HL-60 (cell line): ENCODE results near the gene TNNC1.

Experiments
- DNase-seq, 2 experiments: peaks; one replicate each; pipeline ENCODE4 v3.0.0-alpha.2; 2010 to 2020; ENCODE audit warnings: low read depth in 1 of 2, low spot score in 1 of 2
- H3K27ac ChIP-seq: fragments of 250-450 bp; sonication (Bioruptor Pico); replicated peaks from 2 replicates; pipeline ENCODE4 v1.5.1; 2020; ENCODE audit warnings: mild to moderate bottlenecking, moderate library complexity
- H3K27me3 ChIP-seq: fragments of 250-450 bp; sonication (Bioruptor Pico); 2 replicates; pipeline ENCODE4 v1.5.1; 2021; ENCODE audit warnings: mild to moderate bottlenecking, moderate library complexity; ENCODE audit not compliant: insufficient read depth, poor library complexity, severe bottlenecking
- H3K4me3 ChIP-seq: replicated peaks from 2 replicates; pipeline ENCODE4 v1.5.1; 2011; ENCODE audit warnings: mild to moderate bottlenecking, control low read depth, low read length; ENCODE audit not compliant: insufficient read depth
- CTCF ChIP-seq: IDR thresholded peaks from one replicate; pipeline ENCODE4 v1.5.1; 2011; ENCODE audit warnings: low read length, control low read depth, inconsistent platforms; ENCODE audit not compliant: insufficient read depth
- GABPA ChIP-seq: IDR thresholded peaks from 2 replicates; pipeline ENCODE4 v1.6.1; 2012; ENCODE audit warnings: low read depth
- POLR2AphosphoS5 ChIP-seq: IDR thresholded peaks from 2 replicates; pipeline ENCODE4 v1.6.1; 2012; ENCODE audit warnings: low read depth
- REST ChIP-seq: IDR thresholded peaks from 2 replicates; pipeline ENCODE4 v1.6.1; 2012; ENCODE audit warnings: low read depth; ENCODE audit not compliant: insufficient replicate concordance
- SPI1 ChIP-seq: IDR thresholded peaks from 2 replicates; pipeline ENCODE4 v1.6.1; 2012; ENCODE audit warnings: low read depth, mild to moderate bottlenecking, borderline replicate concordance

The TNNC1 gene

GRCh38 chr3:52494886-52495495 is 41.1 kb upstream of the TNNC1 start, which contains the start of gene STAB1:
STAB1 (plus strand) TSS chr3:52495338; CDS start chr3:52495414, 76 bp downstream.
- TF ChIP-seq POLR2AphosphoS5 (no peak), SPI1 (no peak), REST (no peak), GABPA (no peak), CTCF (no peak)
- Histone ChIP-seq H3K4me3 (no peak within 1 kb of the TSS), H3K27ac (no peak within 1 kb of the TSS), H3K27me3 (no peaks in the 10 kb centered on the region)
- no peak for DNase-seq

GRCh38 chr3:52494445-52494844 is 40.6 kb upstream of the TNNC1 start:
- DNase-seq = no peak
- no peaks in the 10 kb centered on the region for H3K27me3 ChIP-seq
- TF ChIP-seq POLR2AphosphoS5 (no peak), CTCF (no peak), REST (no peak), GABPA (no peak), SPI1 (no peak)

GRCh38 chr3:52493232-52494017 is 39.6 kb upstream of the TNNC1 start:
- no peak for DNase-seq
- Histone ChIP-seq H3K4me3 (no peak overlapping the region), H3K27me3 (no peaks in the 10 kb centered on the region), H3K27ac (no peak overlapping the region)
- no peak for TF ChIP-seq SPI1
- TF ChIP-seq POLR2AphosphoS5 = 0 out of 2 replicates have a peak, but pooled peaks have one; percentile 16

More at GRCh38 chr3:52494445-52494844, 40.6 kb upstream of the TNNC1 start:
- Histone ChIP-seq H3K4me3 (no peak overlapping the region), H3K27ac (no peak overlapping the region)

- no peak for TF ChIP-seq CTCF
- no peak for TF ChIP-seq SPI1
- TF ChIP-seq GABPA = no peak
- TF ChIP-seq POLR2AphosphoS5 = no peak
- no peak for TF ChIP-seq REST
- H3K4me3 ChIP-seq = no peak overlapping the region
- no peaks in the 10 kb centered on the region for H3K27me3 ChIP-seq
- no peak overlapping the region for H3K27ac ChIP-seq
- no peak for DNase-seq
These were observed 38.2 kb upstream of the TNNC1 start for GRCh38 chr3:52492059-52492458.
